C4-2B (cell line): Measurements from ENCODE around the gene ZNF568.

Experiments used
- H3K27ac ChIP-seq: fragments of 450-650 bp; 2 replicates; pipeline ENCODE4 v1.5.1; 2017
- ZFX ChIP-seq: fragments of 450-650 bp; IDR thresholded peaks from 2 replicates; pipeline ENCODE4 v1.6.1; 2017
- TF ChIP-seq, protein P1 (sequence below): fragments of 450-650 bp; conservative IDR thresholded peaks from 2 replicates; pipeline ENCODE4 v1.5.1; 2017; ENCODE audit warnings: mild to moderate bottlenecking

Gene ZNF568

DNA sequence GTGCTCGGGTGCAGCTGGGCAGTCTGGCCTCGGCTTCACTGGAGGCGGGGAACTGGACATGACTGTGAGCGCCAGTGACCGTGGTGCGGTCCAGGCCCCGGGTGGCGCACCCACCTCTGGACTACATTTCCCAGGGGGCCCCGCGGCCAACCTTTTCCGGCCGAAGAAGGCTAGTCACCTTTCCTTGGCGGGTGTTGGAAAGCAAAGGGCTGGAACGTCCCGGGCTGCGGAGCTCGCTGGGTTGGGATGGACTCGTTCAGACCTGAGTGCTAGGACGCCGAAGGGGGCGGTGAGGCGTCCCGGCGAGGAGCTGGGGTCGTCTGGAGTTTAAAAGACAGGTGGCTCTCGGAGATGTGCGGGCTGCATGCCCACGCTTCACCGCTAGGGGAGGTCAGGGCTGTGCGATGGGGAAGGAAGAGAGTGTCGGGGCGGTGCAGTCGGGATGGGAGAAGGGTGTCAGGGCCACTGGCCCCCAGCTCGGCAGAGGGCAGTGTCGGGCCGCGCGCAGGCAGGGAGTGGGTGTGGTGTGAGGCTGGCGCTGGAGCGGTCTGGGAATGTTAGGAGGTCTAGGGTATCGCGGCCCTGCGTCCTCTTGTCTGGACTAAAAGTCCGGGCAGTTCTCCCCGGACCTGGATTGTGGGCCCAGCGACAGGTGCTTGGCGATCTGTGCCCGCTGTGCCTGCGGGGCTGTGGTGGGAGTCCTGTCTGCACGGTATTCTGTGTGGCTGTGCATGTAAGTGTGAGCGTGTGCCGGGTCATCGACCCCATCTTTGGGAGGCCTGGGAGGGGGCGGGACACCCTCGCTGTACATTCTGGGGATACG lies 57.1 kb downstream of the ZNF568 start:
- H3K27ac ChIP-seq = peak overlapping the region; percentile 39
- TF ChIP-seq, protein P1, sequence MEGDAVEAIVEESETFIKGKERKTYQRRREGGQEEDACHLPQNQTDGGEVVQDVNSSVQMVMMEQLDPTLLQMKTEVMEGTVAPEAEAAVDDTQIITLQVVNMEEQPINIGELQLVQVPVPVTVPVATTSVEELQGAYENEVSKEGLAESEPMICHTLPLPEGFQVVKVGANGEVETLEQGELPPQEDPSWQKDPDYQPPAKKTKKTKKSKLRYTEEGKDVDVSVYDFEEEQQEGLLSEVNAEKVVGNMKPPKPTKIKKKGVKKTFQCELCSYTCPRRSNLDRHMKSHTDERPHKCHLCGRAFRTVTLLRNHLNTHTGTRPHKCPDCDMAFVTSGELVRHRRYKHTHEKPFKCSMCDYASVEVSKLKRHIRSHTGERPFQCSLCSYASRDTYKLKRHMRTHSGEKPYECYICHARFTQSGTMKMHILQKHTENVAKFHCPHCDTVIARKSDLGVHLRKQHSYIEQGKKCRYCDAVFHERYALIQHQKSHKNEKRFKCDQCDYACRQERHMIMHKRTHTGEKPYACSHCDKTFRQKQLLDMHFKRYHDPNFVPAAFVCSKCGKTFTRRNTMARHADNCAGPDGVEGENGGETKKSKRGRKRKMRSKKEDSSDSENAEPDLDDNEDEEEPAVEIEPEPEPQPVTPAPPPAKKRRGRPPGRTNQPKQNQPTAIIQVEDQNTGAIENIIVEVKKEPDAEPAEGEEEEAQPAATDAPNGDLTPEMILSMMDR = peak; percentile 96
- peak; percentile 18; the same call in 1 of the 2 replicates for TF ChIP-seq ZFX

DNA sequence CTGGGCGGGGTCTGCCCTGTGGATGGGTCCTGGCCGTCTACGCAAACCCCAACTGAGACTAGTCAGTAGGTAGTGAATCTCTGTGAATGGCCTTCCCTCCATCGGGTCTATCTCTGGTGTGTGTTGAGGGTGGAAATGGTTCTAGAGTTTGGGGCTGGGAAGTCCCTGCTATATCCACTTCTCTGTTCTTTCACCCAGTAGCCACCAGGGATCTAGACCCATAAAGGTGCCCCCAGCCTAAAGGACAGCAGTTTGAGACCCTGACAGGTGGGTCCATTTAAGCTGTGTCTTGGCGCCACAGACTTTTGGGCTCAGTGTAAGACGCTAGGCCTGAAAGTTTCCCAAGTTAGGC lies 57.7 kb downstream of the ZNF568 start:
- no peak for TF ChIP-seq ZFX
- TF ChIP-seq, protein P1 = no peak
- H3K27ac ChIP-seq = no peak overlapping the region

DNA sequence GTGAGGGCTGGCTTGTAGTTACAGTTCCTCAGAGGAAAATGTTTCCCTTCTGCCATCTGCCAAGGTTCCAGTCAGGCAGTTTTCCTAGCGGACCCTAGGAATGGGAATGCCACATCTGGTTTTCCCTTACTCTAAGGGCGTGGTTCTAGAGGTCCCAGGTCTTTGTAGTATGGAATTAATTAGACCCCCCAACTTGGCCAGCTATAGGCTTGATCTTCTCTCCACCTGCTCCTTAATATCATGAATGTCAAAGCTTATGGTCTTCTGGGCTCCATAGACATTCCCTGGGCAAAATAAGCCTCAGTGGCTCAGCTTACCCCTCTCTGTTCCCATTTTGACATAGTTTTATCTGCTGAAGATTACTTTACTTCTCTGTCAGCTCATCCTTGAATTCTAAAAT lies 70.0 kb downstream of the ZNF568 start:
- no peak overlapping the region for H3K27ac ChIP-seq
- no peak for TF ChIP-seq ZFX
- TF ChIP-seq, protein P1 = no peak

DNA sequence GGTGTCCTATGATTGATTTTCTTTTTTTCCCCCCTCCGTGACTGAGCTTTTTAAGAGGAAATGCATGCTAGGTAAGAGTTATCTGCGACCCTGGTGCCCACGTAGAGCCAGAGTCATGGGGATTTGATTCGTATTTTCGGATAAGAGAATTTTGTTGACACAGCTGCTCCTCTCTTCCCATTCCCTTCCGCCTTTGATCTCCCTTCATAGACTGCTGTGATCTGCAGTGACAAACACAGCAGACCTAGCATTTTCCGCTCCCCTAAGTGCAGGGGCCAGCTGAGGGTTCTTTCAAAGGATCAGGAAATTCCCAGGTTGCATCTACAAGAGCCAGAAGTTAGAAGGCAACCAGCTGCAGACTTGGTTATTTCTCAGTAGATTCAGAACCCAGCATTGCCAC lies 70.5 kb downstream of the ZNF568 start:
- TF ChIP-seq, protein P1 = no peak
- TF ChIP-seq ZFX = no peak
- H3K27ac ChIP-seq = no peak overlapping the region

DNA sequence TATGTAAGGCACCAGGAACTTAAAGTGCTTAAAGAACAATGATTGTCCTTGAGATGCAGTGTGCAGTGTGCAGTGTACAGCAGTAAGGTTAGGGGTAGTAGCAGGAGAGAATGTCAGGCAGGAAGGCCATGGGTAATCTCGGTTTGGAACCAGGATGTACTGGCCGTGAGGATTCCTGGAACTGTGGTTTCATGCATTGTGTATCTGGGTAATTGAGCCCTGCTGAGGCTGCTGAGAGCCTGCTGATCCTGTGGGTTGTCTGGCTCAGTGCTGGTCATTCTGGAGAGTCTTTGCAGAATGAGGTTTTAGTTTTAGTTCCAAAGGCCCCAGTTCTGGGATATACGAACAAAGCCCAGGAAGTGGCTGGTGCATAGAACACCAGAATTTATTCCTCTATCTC lies 71.0 kb downstream of the ZNF568 start:
- TF ChIP-seq, protein P1 = no peak

DNA sequence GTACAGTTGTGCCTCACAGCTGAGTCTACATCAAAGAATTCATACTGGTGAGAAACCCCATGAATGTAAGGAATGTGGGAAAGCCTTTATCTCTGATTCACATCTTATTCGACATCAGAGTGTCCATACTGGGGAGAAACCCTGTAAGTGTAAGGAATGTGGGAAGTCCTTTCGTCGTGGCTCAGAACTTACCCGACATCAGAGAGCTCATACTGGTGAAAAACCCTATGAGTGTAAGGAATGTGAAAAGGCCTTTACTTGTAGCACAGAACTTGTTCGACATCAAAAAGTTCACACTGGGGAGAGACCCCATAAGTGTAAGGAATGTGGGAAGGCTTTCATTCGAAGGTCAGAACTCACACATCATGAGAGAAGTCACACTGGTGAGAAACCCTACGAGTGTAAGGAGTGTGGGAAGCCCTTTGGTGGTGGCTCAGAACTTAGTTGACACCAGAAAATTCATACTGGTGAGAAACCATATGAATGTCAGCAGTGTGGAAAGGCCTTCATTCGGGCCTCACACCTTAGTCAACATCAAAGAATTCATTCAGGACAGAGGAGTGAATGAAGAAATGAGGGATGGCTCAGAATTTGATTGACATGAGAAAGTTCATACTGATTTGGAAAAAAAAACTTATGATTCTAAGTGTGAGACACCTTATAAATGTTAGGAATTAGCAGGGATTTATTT lies 81.2 kb downstream of the ZNF568 start:
- TF ChIP-seq ZFX = no peak
- TF ChIP-seq, protein P1 = no peak

More for the DNA sequence above, 71.0 kb downstream of the ZNF568 start:
- no peak overlapping the region for H3K27ac ChIP-seq

DNA sequence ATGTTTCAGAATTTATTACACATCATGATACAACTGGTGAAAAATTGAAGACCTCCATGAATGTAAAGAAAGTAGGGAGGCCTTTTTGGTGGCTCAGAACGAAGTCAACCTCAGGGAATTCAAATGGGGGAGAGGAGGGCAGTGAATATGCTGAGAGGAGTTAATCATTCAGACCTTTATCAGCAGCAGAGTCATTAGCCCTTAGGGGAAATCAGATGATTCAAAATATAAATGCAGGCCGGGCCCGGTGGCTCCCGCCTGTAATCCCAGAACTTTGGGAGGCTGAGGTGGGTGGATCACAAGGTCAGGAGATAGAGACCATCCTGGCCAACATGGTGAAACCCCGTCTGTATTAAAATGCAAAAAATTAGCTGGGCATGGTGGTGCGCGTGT lies 81.7 kb downstream of the ZNF568 start:
- no peak for TF ChIP-seq ZFX
- TF ChIP-seq, protein P1 = no peak
- H3K27ac ChIP-seq = no peak overlapping the region

More for the DNA sequence above, 81.2 kb downstream of the ZNF568 start:
- H3K27ac ChIP-seq = no peak overlapping the region
